ENCODE data around the gene PPP1R27. TPM values are rescaled to one million over a fixed set of nuclear protein-coding genes. Genes with fewer than 3 reads are reported as not detected.

PPP1R27 gene
- total RNA-seq, 2 donors from 2014 or later = not detected

DNA sequence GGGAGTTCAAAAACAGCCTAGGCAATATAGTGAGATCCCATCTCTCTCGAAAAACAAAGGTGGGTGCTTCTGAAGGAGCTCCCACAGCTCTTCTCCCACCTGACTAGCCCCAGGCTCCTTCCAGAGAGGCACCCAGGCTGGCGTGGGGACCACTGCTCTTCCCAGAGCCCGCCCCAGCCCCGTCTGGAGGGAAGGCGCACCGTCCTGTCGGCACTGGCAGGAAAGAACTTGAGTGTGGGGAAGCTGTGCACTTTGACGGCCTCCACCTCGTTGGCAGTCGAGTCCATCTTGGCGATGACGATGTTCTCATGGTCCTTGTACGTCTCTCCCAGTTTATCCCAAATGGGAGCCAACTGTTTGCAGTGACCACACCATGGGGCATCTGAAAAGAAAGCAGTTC is 10.5 kb upstream of the PPP1R27 start:
- H3K36me3 Mint-ChIP-seq (ENCODE audit: low read depth) = peaks cover 42% of the 10 kb centered on the region

GRCh38 chr17:81844887-81845286 is 10.0 kb upstream of the PPP1R27 start:
- no peaks in the 10 kb centered on the region for H3K4me1 ChIP-seq (ENCODE audit: control insufficient read depth, insufficient read depth, low read length)
- TF ChIP-seq, protein P1, sequence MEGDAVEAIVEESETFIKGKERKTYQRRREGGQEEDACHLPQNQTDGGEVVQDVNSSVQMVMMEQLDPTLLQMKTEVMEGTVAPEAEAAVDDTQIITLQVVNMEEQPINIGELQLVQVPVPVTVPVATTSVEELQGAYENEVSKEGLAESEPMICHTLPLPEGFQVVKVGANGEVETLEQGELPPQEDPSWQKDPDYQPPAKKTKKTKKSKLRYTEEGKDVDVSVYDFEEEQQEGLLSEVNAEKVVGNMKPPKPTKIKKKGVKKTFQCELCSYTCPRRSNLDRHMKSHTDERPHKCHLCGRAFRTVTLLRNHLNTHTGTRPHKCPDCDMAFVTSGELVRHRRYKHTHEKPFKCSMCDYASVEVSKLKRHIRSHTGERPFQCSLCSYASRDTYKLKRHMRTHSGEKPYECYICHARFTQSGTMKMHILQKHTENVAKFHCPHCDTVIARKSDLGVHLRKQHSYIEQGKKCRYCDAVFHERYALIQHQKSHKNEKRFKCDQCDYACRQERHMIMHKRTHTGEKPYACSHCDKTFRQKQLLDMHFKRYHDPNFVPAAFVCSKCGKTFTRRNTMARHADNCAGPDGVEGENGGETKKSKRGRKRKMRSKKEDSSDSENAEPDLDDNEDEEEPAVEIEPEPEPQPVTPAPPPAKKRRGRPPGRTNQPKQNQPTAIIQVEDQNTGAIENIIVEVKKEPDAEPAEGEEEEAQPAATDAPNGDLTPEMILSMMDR (conservative IDR thresholded peaks at IDR 0.05) = no peak
- Mint-ChIP-seq H3K4me3 (no peak overlapping the region), H3K4me1 (no peaks in the 10 kb centered on the region), H3K27me3 (ENCODE audit: insufficient read depth) (no peaks in the 10 kb centered on the region), H3K27ac (no peak overlapping the region), H3K9me3 (no peaks in the 10 kb centered on the region), H3K36me3 (ENCODE audit: low read depth) (peaks cover 42% of the 10 kb centered on the region)
- peaks cover 65% of the 10 kb centered on the region for H3K36me3 ChIP-seq (ENCODE audit: control insufficient read depth, insufficient read depth, low read length)
- 95 to 99% methylated on average over 8 to 13 of the region's 13 CpGs for WGBS, 2 experiments (ENCODE audit: insufficient coverage in 1 of 2, insufficient read length in 1 of 2)
- no peak overlapping the region for H3K27ac ChIP-seq (ENCODE audit: low read depth, low read length)
- DNase-seq = no peak
- no peaks in the 10 kb centered on the region for H3K27me3 ChIP-seq (ENCODE audit: control insufficient read depth, insufficient read depth, low read length, poor library complexity, severe bottlenecking)
- H3K4me3 ChIP-seq (ENCODE audit: low read length) = no peak overlapping the region
- H3K9ac ChIP-seq (ENCODE audit: extremely low read depth, low read length, poor library complexity, severe bottlenecking) = no peak overlapping the region
- H3K9me3 ChIP-seq (ENCODE audit: control insufficient read depth, low read length) = no peaks in the 10 kb centered on the region

More for the DNA sequence above, 10.5 kb upstream of the PPP1R27 start:
- Histone ChIP-seq H3K27me3 (ENCODE audit: control insufficient read depth, insufficient read depth, low read length, poor library complexity, severe bottlenecking) (no peaks in the 10 kb centered on the region), H3K36me3 (ENCODE audit: control insufficient read depth, insufficient read depth, low read length) (peaks cover 65% of the 10 kb centered on the region), H3K4me3 (ENCODE audit: low read length) (no peak overlapping the region), H3K9ac (ENCODE audit: extremely low read depth, low read length, poor library complexity, severe bottlenecking) (no peak overlapping the region), H3K27ac (ENCODE audit: low read depth, low read length) (no peak overlapping the region), H3K9me3 (ENCODE audit: control insufficient read depth, low read length) (no peaks in the 10 kb centered on the region), H3K4me1 (ENCODE audit: control insufficient read depth, insufficient read depth, low read length) (no peaks in the 10 kb centered on the region)
- H3K27me3 Mint-ChIP-seq (ENCODE audit: insufficient read depth) = no peaks in the 10 kb centered on the region
- H3K4me1 Mint-ChIP-seq = no peaks in the 10 kb centered on the region
- TF ChIP-seq, protein P1 (conservative IDR thresholded peaks at IDR 0.05) = no peak
- no peak overlapping the region for H3K27ac Mint-ChIP-seq
- no peak for DNase-seq
- no peak overlapping the region for H3K4me3 Mint-ChIP-seq
- WGBS, 2 experiments (ENCODE audit: insufficient coverage in 1 of 2, insufficient read length in 1 of 2) = 91 to 99% methylated on average over 7 to 13 of the region's 13 CpGs
- no peaks in the 10 kb centered on the region for H3K9me3 Mint-ChIP-seq

DNA sequence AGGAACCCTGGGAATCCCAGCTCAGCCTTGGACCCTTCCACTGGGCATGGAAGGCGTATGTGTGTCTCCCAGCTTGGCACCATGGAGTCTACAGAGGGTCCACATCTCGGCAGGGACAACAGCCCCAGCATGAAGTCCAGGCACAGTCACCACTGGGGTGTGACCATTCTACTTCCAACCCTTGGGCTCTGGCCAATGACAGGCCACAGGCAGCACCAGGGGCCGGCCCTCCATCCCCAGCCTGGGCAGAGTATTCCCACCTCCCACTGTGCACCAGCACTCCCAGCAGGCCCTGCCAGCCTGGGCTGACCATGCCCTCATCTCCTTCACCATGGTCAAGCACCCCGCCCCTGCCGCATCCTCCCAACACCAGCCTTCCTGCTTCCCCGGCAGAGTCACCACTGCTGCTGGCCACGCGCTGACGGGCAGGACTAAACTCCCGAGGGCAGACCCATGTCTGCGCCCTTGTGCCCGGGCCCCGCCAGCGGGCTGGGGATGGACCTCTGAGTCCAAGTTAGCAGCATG is 9.5 kb upstream of the PPP1R27 start:
- DNase-seq = no peak
- no peaks in the 10 kb centered on the region for H3K4me1 ChIP-seq (ENCODE audit: control insufficient read depth, insufficient read depth, low read length)
- H3K27me3 ChIP-seq (ENCODE audit: control insufficient read depth, insufficient read depth, low read length, poor library complexity, severe bottlenecking) = no peaks in the 10 kb centered on the region
- Mint-ChIP-seq H3K36me3 (ENCODE audit: low read depth) (peaks cover 42% of the 10 kb centered on the region), H3K4me3 (no peak overlapping the region), H3K4me1 (no peaks in the 10 kb centered on the region), H3K9me3 (no peaks in the 10 kb centered on the region), H3K27ac (no peak overlapping the region), H3K27me3 (ENCODE audit: insufficient read depth) (no peaks in the 10 kb centered on the region)
- TF ChIP-seq, protein P1 (conservative IDR thresholded peaks at IDR 0.05) = no peak
- no peak overlapping the region for H3K4me3 ChIP-seq (ENCODE audit: low read length)
- no peaks in the 10 kb centered on the region for H3K9me3 ChIP-seq (ENCODE audit: control insufficient read depth, low read length)
- 89 to 96% methylated on average over 11 to 14 of the region's 14 CpGs for WGBS, 2 experiments (ENCODE audit: insufficient coverage in 1 of 2, insufficient read length in 1 of 2)
- H3K27ac ChIP-seq (ENCODE audit: low read depth, low read length) = no peak overlapping the region
- H3K36me3 ChIP-seq (ENCODE audit: control insufficient read depth, insufficient read depth, low read length) = peaks cover 63% of the 10 kb centered on the region
- H3K9ac ChIP-seq (ENCODE audit: extremely low read depth, low read length, poor library complexity, severe bottlenecking) = no peak overlapping the region
